ENCODE results near the gene TMEM126A.

TMEM126A gene

DNA sequence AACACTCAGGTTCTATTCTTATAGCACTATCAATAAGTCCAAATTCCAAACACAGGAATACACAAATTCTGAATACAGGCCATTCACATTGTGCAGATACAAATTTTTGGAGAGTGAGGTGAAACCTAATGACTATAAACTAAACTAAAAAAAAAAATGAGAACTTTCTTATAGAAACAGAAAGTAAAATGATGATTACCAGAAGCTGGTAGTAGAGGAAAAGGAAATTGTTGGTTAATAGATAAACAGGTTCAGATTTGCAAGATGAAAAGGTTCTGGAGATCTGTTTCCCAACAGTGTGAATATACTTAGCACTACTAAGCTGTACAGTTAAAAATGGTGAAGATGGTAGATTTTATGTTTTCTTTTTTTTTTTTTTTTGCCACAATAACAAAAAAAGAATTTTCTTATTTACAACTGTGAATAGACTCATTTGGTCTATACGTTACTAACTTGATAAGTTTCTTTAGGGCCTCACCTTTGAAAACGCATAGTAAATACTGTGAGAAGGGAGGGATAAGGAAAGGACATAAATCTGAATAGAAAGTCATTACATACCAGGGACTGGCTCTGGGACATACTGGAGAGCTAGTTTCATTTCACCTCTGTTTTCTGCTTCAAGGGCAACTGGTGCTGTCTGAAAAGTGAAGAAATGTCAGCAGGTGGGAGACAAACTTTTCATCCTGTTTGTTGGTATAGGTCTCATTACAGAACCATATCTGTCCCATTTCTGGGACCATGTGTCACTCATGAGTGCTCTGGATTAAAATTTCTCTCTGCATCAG lies 52.4 kb downstream of the TMEM126A start:
- no peak overlapping the region for H3K4me3 ChIP-seq (ENCODE audit: low read depth, low read length)
- TF ChIP-seq, protein P1, sequence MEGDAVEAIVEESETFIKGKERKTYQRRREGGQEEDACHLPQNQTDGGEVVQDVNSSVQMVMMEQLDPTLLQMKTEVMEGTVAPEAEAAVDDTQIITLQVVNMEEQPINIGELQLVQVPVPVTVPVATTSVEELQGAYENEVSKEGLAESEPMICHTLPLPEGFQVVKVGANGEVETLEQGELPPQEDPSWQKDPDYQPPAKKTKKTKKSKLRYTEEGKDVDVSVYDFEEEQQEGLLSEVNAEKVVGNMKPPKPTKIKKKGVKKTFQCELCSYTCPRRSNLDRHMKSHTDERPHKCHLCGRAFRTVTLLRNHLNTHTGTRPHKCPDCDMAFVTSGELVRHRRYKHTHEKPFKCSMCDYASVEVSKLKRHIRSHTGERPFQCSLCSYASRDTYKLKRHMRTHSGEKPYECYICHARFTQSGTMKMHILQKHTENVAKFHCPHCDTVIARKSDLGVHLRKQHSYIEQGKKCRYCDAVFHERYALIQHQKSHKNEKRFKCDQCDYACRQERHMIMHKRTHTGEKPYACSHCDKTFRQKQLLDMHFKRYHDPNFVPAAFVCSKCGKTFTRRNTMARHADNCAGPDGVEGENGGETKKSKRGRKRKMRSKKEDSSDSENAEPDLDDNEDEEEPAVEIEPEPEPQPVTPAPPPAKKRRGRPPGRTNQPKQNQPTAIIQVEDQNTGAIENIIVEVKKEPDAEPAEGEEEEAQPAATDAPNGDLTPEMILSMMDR (conservative IDR thresholded peaks at IDR 0.05; ENCODE audit: low read depth, low read length): no peak
- DNase-seq (ENCODE audit: low read depth): no peak

DNA sequence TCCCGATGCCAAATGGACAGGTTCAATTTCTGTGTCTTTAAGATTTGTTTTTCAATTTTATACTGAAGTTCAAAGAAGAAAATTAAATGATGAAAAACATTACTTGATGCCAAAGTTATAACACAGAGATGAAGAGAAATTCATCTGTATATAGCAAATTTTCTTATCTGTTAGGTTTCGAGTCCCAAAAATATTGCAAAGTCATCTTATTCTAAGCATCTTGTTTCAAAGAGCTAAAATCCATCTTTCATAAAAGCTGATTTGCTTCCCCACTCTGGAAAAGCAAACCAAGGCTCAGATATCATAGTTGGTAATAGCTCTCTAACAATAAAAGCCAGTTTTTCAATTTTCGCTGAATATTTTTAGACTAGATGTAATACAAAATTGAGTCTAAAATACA lies 57.2 kb downstream of the TMEM126A start:
- no peak overlapping the region for H3K4me3 ChIP-seq (ENCODE audit: low read depth, low read length)
- TF ChIP-seq, protein P1 (conservative IDR thresholded peaks at IDR 0.05; ENCODE audit: low read depth, low read length): no peak
- DNase-seq (ENCODE audit: low read depth): no peak

DNA sequence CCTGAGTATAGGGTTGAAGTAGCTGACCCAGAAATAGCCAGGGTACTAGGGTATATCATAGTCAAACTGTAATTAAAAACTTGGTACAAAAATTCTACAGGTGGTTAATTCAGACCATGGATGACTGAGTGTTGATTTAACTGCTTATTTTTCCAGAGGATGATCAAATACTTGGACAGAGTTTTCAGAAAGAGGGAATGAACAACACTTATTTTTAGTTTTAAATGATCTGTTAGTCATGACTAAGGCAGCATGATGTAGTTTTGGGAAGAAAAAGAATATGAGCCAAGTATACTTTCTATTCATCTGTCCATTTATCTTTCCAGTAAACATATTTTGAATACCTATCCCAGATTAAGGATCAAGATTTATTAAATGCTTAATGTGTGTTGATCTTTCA lies 58.0 kb downstream of the TMEM126A start:
- no peak for DNase-seq (ENCODE audit: low read depth)
- H3K4me3 ChIP-seq (ENCODE audit: low read depth, low read length): no peak overlapping the region
- TF ChIP-seq, protein P1 (conservative IDR thresholded peaks at IDR 0.05; ENCODE audit: low read depth, low read length): no peak
